ENCODE results near the gene FBF1.
A peak's percentile ranks its signal among the peaks of the same experiment; 100 is the strongest.

The FBF1 gene

GRCh38 chr17:75899353-75899752, 41.5 kb downstream of the FBF1 start:
- TF ChIP-seq POLR2A (IDR thresholded peaks at IDR 0.05; ENCODE audit: low read depth, low read length), result no peak
- FAIRE-seq, result no peak
- no peak for DNase-seq (ENCODE audit: insufficient read length, low spot score)

- no peak for FAIRE-seq
- DNase-seq (ENCODE audit: insufficient read length, low spot score), result no peak
- TF ChIP-seq POLR2A (IDR thresholded peaks at IDR 0.05; ENCODE audit: low read depth, low read length), result no peak
These were observed 42.1 kb downstream of the FBF1 start for GRCh38 chr17:75898791-75899190.

- TF ChIP-seq POLR2A (IDR thresholded peaks at IDR 0.05; ENCODE audit: low read depth, low read length), result no peak
- FAIRE-seq (no peak), DNase-seq (ENCODE audit: insufficient read length, low spot score) (no peak)
These were observed 42.8 kb downstream of the FBF1 start for GRCh38 chr17:75898065-75898464.

- FAIRE-seq, result no peak
- no peak for DNase-seq (ENCODE audit: insufficient read length, low spot score)
- TF ChIP-seq POLR2A (IDR thresholded peaks at IDR 0.05; ENCODE audit: low read depth, low read length), result no peak
These were observed 43.5 kb downstream of the FBF1 start for GRCh38 chr17:75897160-75898019.

- TF ChIP-seq POLR2A (IDR thresholded peaks at IDR 0.05; ENCODE audit: low read depth, low read length), result peak; percentile 84
- FAIRE-seq (no peak), DNase-seq (ENCODE audit: insufficient read length, low spot score) (peak; percentile 92)
These were observed 44.3 kb downstream of the FBF1 start, which contains the start of gene TRIM65 for GRCh38 chr17:75896415-75897159. TSS of gene TRIM65 (minus strand) at chr17:75896951. CDS start at chr17:75896937, 14 bp downstream.

GRCh38 chr17:75895370-75896155, 45.3 kb downstream of the FBF1 start:
- TF ChIP-seq POLR2A (IDR thresholded peaks at IDR 0.05; ENCODE audit: low read depth, low read length), result no peak
- no peak for DNase-seq (ENCODE audit: insufficient read length, low spot score)
- no peak for FAIRE-seq

- FAIRE-seq, result no peak
- TF ChIP-seq POLR2A (IDR thresholded peaks at IDR 0.05; ENCODE audit: low read depth, low read length), result no peak
- no peak for DNase-seq (ENCODE audit: insufficient read length, low spot score)
These were observed 46.7 kb downstream of the FBF1 start for GRCh38 chr17:75894049-75894733.

GRCh38 chr17:75893305-75894048, 47.4 kb downstream of the FBF1 start:
- no peak for TF ChIP-seq POLR2A (IDR thresholded peaks at IDR 0.05; ENCODE audit: low read depth, low read length)
- no peak for FAIRE-seq
- no peak for DNase-seq (ENCODE audit: insufficient read length, low spot score)

GRCh38 chr17:75892556-75893224, 48.2 kb downstream of the FBF1 start:
- FAIRE-seq (no peak), DNase-seq (ENCODE audit: insufficient read length, low spot score) (no peak)
- no peak for TF ChIP-seq POLR2A (IDR thresholded peaks at IDR 0.05; ENCODE audit: low read depth, low read length)

GRCh38 chr17:75891605-75892555, 49.0 kb downstream of the FBF1 start:
- no peak for FAIRE-seq
- no peak for DNase-seq (ENCODE audit: insufficient read length, low spot score)
- TF ChIP-seq POLR2A (IDR thresholded peaks at IDR 0.05; ENCODE audit: low read depth, low read length), result no peak

GRCh38 chr17:75891022-75891604, 49.7 kb downstream of the FBF1 start:
- no peak for DNase-seq (ENCODE audit: insufficient read length, low spot score)
- TF ChIP-seq POLR2A (IDR thresholded peaks at IDR 0.05; ENCODE audit: low read depth, low read length), result no peak
- no peak for FAIRE-seq

All from H54 (cell line).